Cardiac fibroblast (primary cell): ENCODE measurements around the gene PDZD2.
"Not testable (repeated sequence)": the region's sequence is repeated elsewhere in the genome, so short reads cannot be mapped to it uniquely, and the experiment has no call there.

ENCODE experiments used
- DNase-seq, 2 donors: peaks; one replicate each; pipeline versions ENCODE4 v3.0.0 to v3.0.0-alpha.2; 2010; ENCODE audit warnings: low read depth in 2 of 2
- H3K4me3 ChIP-seq, 2 donors: replicated peaks in 1 of 2; 1 replicate in 1 of 2; 2 replicates in 1 of 2; pipeline ENCODE4 v1.5.1; 2011; ENCODE audit warnings: low read depth in 2 of 2, low read length in 2 of 2, mild to moderate bottlenecking in 2 of 2, moderate library complexity in 1 of 2
- CTCF ChIP-seq: IDR thresholded peaks from one replicate; pipeline ENCODE4 v1.5.1; 2011; ENCODE audit warnings: low read depth, mild to moderate bottlenecking, low read length, inconsistent platforms

Gene PDZD2

GRCh38 chr5:31769530-31769929 is 130.6 kb downstream of the PDZD2 start:
- no peak for DNase-seq
- no peak overlapping the region for H3K4me3 ChIP-seq
- TF ChIP-seq CTCF, result no peak

GRCh38 chr5:31770132-31770720 is 131.3 kb downstream of the PDZD2 start:
- no peak for DNase-seq
- H3K4me3 ChIP-seq, result no peak overlapping the region
- TF ChIP-seq CTCF, result no peak

DNA sequence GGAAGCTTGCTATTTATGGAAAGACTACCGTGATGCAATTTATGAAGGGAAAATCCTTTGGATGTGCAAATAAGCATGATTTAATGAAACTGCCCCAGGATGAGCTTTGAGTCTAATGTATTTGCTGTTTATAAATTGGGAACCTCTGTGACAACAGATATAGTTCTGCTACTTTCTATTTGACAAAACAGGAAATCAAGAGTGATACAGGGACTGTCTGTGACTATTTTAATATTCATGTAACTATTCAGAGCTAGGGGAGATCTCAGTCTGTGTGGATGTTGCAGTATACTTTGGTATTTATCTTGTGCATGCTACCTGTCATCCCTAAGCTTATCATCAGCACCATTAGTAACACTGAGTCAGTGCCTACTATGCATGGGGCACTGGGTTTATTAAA is 132.1 kb downstream of the PDZD2 start:
- TF ChIP-seq CTCF, result no peak
- no peak for DNase-seq
- no peak overlapping the region for H3K4me3 ChIP-seq

- DNase-seq, result no peak
- no peak for TF ChIP-seq CTCF
- no peak overlapping the region for H3K4me3 ChIP-seq
Observed at GRCh38 chr5:31771500-31771899, 132.6 kb downstream of the PDZD2 start.

- H3K4me3 ChIP-seq, DNase-seq: not testable (repeated sequence)
Observed at GRCh38 chr5:31776294-31776693, 137.4 kb downstream of the PDZD2 start.

DNA sequence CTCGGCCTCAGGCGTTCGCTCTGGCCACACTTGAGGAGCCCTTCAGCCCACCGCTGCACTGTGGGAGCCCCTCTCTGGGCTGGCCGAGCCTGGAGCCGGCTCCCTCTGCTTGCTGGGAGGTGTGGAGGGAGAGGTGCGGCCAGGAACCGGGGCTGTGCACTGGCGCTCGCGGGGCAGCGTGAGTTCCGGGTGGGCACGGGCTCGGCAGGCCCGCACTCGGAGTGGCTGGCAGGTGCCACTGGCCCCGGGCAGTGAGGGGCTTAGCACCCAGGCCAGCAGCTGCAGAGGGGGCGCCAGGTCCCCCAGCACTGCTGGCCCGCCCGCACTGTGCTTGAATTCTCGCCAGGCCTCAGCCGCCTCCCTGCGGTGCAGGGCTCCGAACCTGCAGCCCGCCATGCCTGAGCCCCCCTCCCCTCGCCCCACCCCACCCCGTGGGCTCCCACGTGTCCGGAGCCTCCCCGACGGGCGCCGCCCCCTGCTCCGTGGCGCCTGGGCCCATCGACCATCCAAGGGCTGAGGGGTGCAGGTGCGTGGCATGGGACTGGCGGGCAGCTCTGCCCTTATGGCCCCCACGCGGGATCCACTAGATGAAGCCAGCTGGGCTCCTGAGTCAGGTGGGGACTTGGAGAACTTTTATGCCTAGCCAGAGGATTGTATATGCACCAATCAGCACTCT is 138.2 kb downstream of the PDZD2 start:
- no peak for TF ChIP-seq CTCF

DNA sequence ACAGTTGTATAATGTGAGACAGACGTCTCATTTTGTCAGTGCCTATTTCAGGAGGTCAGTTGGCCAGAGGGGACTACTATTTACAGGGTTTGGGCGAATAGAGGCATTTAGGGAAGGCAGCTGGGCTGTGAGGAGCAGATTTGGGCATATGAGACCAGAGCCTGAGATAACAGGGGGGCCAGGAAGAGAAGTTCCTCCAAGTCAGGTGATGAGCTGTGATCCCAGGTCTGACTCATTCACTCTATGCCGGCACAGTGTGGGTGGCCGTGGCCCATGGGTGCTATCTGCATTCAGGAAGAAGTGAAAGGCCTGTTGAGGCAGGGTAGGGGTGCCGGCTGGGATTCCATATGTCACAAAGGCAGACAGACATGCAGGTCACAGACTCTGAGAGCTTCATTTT is 142.8 kb downstream of the PDZD2 start:
- DNase-seq, result no peak

More for the DNA sequence above, 138.2 kb downstream of the PDZD2 start:
- no peak for DNase-seq
- H3K4me3 ChIP-seq, result no peak overlapping the region

More for the DNA sequence above, 142.8 kb downstream of the PDZD2 start:
- no peak overlapping the region for H3K4me3 ChIP-seq
- TF ChIP-seq CTCF, result no peak
